ENCODE measurements around the gene DNAAF5. TPM values are rescaled to one million over a fixed set of nuclear protein-coding genes. Genes with fewer than 3 reads are reported as not detected.

Gene DNAAF5
- total RNA-seq, 6 experiments from 2014 or later: 9.5 to 22.8 (median 10.5) TPM

DNA sequence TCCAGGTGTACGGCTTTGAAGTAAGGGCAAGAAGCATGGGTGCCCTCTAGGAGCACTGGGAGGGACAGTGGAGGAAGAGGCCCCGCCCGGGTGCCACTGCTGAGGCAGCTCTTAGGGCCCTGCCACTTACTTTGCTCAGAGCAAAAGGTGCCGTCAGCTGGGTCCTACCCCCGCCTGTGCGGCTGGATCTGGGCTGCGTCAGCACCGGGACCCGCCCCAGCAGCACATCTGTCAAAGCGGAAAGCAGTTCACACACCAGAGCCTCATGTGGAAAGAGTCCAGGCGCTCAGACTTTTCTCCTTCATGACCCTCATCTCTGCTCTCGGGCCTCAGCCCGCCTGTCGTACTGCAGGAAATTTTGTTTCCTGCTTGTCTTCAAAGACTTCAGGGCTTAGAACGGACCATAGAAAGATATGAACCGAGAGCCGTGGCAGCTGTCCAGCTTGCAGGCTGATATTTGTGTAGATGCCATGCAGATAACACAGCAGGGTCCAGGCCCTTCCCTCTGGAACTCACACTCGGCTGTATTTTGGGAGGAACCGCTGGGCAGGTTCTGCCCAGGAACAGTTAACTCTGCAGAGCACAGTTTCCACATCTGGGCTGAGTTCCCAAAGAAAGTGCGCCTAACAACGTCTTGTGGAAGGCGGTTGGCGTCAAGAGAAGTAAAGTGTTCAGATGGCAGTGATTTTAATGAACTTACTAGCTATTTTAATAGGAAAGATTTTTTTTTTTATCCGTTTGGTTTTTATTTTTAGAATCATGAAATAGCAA, 44.9 kb downstream of the DNAAF5 start:
- no peaks in the 10 kb centered on the region for H3K4me1 ChIP-seq
- DNase-seq: no peak
- no peak overlapping the region for H3K4me3 ChIP-seq
- no peaks in the 10 kb centered on the region for H3K9me3 ChIP-seq
- peak; percentile 62 to 78 (median 64) for ATAC-seq
- H3K27me3 ChIP-seq: no peaks in the 10 kb centered on the region
- 47% methylated on average over 6 of the region's 24 CpGs for WGBS (ENCODE audit: insufficient coverage, low coverage, low lambda C conversion rate, missing lambda C conversion rate)
- H3K36me3 ChIP-seq: peaks cover 0 to 2% (median under 1%) of the 10 kb centered on the region in 4 donors
- H3K27ac ChIP-seq: peak overlapping the region in 2 of 3 donors; percentile 5 to 24
- no peak for TF ChIP-seq POLR2A (IDR thresholded peaks at IDR 0.05)
- TF ChIP-seq, protein P1, sequence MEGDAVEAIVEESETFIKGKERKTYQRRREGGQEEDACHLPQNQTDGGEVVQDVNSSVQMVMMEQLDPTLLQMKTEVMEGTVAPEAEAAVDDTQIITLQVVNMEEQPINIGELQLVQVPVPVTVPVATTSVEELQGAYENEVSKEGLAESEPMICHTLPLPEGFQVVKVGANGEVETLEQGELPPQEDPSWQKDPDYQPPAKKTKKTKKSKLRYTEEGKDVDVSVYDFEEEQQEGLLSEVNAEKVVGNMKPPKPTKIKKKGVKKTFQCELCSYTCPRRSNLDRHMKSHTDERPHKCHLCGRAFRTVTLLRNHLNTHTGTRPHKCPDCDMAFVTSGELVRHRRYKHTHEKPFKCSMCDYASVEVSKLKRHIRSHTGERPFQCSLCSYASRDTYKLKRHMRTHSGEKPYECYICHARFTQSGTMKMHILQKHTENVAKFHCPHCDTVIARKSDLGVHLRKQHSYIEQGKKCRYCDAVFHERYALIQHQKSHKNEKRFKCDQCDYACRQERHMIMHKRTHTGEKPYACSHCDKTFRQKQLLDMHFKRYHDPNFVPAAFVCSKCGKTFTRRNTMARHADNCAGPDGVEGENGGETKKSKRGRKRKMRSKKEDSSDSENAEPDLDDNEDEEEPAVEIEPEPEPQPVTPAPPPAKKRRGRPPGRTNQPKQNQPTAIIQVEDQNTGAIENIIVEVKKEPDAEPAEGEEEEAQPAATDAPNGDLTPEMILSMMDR (IDR thresholded peaks at IDR 0.05): no peak
- intact Hi-C loops (cut with DNase I): loop anchor here in 1 of 2 donors (5.0 kb wide), 1 partner anchor 449 kb away; no protein-coding TSS in a partner anchor

DNA sequence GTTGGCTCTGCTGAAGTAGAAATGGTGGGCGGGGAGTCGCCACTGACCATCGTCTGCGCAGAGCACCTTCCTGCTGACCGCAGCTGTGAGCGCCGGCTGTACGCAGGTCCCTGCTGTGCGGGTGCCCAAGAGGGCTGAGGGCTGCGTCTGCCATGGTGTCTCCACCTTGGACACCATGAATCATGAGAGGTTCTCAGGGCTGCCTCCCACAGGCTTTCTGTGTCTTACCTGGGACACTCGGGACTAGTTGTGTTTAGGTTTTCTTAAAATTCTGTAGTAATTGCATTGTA, 45.5 kb downstream of the DNAAF5 start:
- 75% methylated on average over 2 of the region's 11 CpGs for WGBS (ENCODE audit: insufficient coverage, low coverage, low lambda C conversion rate, missing lambda C conversion rate)
- DNase-seq: no peak
- Histone ChIP-seq H3K36me3 (peaks cover 0 to 2% (median under 1%) of the 10 kb centered on the region in 4 donors), H3K27me3 (no peaks in the 10 kb centered on the region), H3K4me3 (no peak overlapping the region), H3K4me1 (no peaks in the 10 kb centered on the region), H3K27ac (no peak overlapping the region), H3K9me3 (no peaks in the 10 kb centered on the region)
- TF ChIP-seq, protein P1 (IDR thresholded peaks at IDR 0.05): no peak
- TF ChIP-seq POLR2A (IDR thresholded peaks at IDR 0.05): no peak
- no peak for ATAC-seq
- intact Hi-C loops (cut with DNase I): loop anchor here in 1 of 2 donors (5.0 kb wide), 1 partner anchor 450 kb away; no protein-coding TSS in a partner anchor

DNA sequence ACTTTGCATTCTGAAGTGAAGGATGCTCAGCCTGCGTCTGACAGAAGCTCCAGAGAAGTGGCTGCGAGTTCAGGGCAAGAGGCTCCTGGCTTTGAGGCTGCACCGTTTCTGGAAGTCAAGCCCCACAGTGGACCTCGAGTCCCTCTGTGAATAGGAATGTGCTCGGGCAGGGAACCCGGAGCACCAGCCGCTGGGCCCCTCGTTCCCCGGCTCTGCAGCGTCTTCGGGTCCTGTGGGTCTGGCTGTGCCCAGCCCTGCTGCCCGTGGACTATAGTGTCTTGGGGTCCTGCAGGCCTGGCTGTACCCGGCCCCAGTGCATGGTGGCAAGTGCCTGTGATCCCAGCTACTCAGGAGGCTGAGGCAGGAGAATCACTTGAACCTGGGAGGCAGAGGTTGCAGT, 45.9 kb downstream of the DNAAF5 start:
- ATAC-seq: no peak
- DNase-seq: no peak
- no peaks in the 10 kb centered on the region for H3K9me3 ChIP-seq
- TF ChIP-seq, protein P1 (IDR thresholded peaks at IDR 0.05): no peak
- no peak for TF ChIP-seq POLR2A (IDR thresholded peaks at IDR 0.05)
- 100% methylated on average over 1 of the region's 13 CpGs for WGBS (ENCODE audit: insufficient coverage, low coverage, low lambda C conversion rate, missing lambda C conversion rate)
- no peak overlapping the region for H3K27ac ChIP-seq
- H3K4me1 ChIP-seq: no peaks in the 10 kb centered on the region
- peaks cover 0 to 2% (median under 1%) of the 10 kb centered on the region in 4 donors for H3K36me3 ChIP-seq
- no peaks in the 10 kb centered on the region for H3K27me3 ChIP-seq
- H3K4me3 ChIP-seq: no peak overlapping the region
- intact Hi-C loops (cut with DNase I): loop anchor here in 1 of 2 donors (5.0 kb wide), 1 partner anchor 450 kb away; no protein-coding TSS in a partner anchor

DNA sequence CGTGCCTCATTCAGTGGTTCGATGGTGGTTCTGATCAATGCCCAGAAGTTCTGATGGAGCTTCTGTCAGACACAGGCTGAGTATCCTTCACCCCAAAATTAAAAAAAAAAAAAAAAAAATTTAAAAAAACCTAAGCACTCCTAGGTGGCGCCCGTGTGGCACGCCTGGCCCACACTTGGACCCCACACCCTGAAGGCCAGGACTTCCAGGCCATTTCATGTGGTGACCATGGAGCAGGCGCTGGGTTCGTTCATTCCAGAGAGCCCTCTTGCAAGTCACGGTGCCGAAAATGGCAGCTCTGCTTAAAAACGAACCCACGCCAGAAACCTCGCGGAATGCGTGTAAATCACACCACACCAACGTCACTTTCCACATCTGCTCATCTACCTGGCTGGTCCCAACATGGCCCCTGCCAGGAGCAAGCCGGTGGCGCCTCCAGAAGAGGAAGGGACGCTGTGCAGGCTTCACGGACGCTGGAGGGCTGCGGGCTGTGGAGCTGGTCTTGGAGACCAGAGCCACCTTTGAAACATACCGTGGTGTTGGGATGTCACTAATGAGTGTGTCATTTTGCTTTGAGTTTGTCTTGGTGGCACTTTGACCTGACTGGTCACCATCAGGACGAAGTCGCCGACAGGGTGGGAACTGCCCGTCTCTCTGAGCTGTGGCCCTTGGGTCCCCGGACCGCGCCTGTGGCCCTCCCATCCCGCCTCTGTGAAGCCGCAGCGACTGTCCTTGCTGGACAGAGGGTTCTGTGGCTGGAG, 46.5 kb downstream of the DNAAF5 start:
- no peak overlapping the region for H3K4me3 ChIP-seq
- WGBS (ENCODE audit: insufficient coverage, low coverage, low lambda C conversion rate, missing lambda C conversion rate): 95% methylated on average over 11 of the region's 32 CpGs
- DNase-seq (no peak), ATAC-seq (no peak)
- no peaks in the 10 kb centered on the region for H3K4me1 ChIP-seq
- no peaks in the 10 kb centered on the region for H3K9me3 ChIP-seq
- no peaks in the 10 kb centered on the region for H3K27me3 ChIP-seq
- peaks cover 0 to 2% (median under 1%) of the 10 kb centered on the region in 4 donors for H3K36me3 ChIP-seq
- H3K27ac ChIP-seq: no peak overlapping the region
- intact Hi-C loops (cut with DNase I): loop anchor here in 1 of 2 donors (5.0 kb wide), 1 partner anchor 451 kb away; no protein-coding TSS in a partner anchor
- TF ChIP-seq POLR2A (IDR thresholded peaks at IDR 0.05): no peak
- TF ChIP-seq, protein P1 (IDR thresholded peaks at IDR 0.05): no peak
